ENCODE data around the gene TTC19. TPM values are rescaled to one million over a fixed set of nuclear protein-coding genes. Genes with fewer than 3 reads are reported as not detected.

Gene TTC19
- total and polyA plus RNA-seq, 2 of the 8 experiments (the other 6 are each of a cell fraction or from before 2014, with no cell fraction given): 11.8 to 55.0 TPM

DNA sequence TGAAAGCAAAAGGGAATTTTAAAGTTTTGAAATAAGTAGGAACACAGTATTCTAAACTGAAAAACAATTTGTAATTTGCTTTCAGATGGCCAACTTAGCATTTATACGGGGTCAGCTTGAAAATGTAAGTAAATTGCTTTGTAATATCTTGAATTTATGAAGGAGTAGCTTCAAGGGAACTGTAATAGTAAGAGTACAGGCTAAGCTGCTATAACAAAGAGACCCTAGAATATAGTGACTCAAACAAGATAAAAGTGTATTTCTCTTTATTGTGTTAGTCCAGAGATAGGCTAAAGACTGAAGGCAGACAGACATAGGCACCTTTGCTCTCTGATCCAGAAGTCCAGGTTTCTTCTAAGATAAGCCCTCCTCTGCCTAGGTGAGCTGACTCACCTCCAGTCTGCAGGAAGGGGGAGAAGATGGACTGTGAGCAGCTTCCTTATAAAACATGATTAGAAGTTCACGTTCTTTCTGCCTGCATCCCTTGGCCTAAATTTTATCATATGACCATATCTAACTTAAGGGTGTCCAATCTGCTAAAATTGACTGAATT is 3.2 kb downstream of the TTC19 start (continued):
- TF ChIP-seq SAP30 (IDR thresholded peaks at IDR 0.05; ENCODE audit: insufficient read depth, insufficient replicate concordance, low read length): no peak

All from H1 (cell line).